ENCODE measurements around the gene UGDH. TPM values are rescaled to one million over a fixed set of nuclear protein-coding genes. Genes with fewer than 3 reads are reported as not detected.

Gene UGDH
- total and polyA plus RNA-seq, 7 donors: 33.4 to 140 (median 51.2) TPM

- no peaks in the 10 kb centered on the region for H3K4me1 ChIP-seq
- intact Hi-C loops (cut with DNase I): loop anchor here (10.0 kb wide), 1 partner anchor 388 kb away; no protein-coding TSS in a partner anchor
- H3K9me3 ChIP-seq: no peaks in the 10 kb centered on the region
- no peaks in the 10 kb centered on the region for H3K27me3 ChIP-seq
- DNase-seq: no peak
- TF ChIP-seq POLR2A (IDR thresholded peaks at IDR 0.05): no peak
- no peak for TF ChIP-seq EP300 (IDR thresholded peaks at IDR 0.05)
- no peak for TF ChIP-seq CTCF (IDR thresholded peaks at IDR 0.05)
- TF ChIP-seq POLR2AphosphoS5 (IDR thresholded peaks at IDR 0.05): no peak
- WGBS, 2 donors: 74 to 84% methylated on average over 5 of the region's 5 CpGs
- no peak overlapping the region for H3K27ac ChIP-seq
- H3K36me3 ChIP-seq: peaks cover 0 to 49% (median 3%) of the 10 kb centered on the region in 4 donors
- no peak overlapping the region for H3K4me3 ChIP-seq
These were observed 50.9 kb downstream of the UGDH start for GRCh38 chr4:39476187-39476895.

- Histone ChIP-seq H3K27ac (no peak overlapping the region), H3K4me3 (no peak overlapping the region), H3K4me1 (peaks cover 0 to 8% (median 0%) of the 10 kb centered on the region in 4 donors), H3K36me3 (peaks cover 0 to 60% (median 3%) of the 10 kb centered on the region in 4 donors), H3K27me3 (no peaks in the 10 kb centered on the region), H3K9me3 (no peaks in the 10 kb centered on the region)
- intact Hi-C loops (cut with DNase I): loop anchor here (10.0 kb wide), 1 partner anchor 392 kb away; no protein-coding TSS in a partner anchor
- TF ChIP-seq POLR2AphosphoS5 (IDR thresholded peaks at IDR 0.05): no peak
- no peak for TF ChIP-seq POLR2A (IDR thresholded peaks at IDR 0.05)
- no peak for TF ChIP-seq CTCF (IDR thresholded peaks at IDR 0.05)
- no peak for TF ChIP-seq EP300 (IDR thresholded peaks at IDR 0.05)
- 92 to 93% methylated on average over 3 of the region's 3 CpGs for WGBS, 2 donors
- DNase-seq: no peak
These were observed 54.8 kb downstream of the UGDH start for GRCh38 chr4:39472396-39472795.

GRCh38 chr4:39470402-39470801 is 56.8 kb downstream of the UGDH start:
- no peaks in the 10 kb centered on the region for H3K27me3 ChIP-seq
- peaks cover 0 to 53% (median 3%) of the 10 kb centered on the region in 4 donors for H3K36me3 ChIP-seq
- H3K4me3 ChIP-seq: no peak overlapping the region
- no peak overlapping the region for H3K27ac ChIP-seq
- 87 to 97% methylated on average over 1 of the region's 1 CpG for WGBS, 2 donors
- intact Hi-C loops (cut with DNase I): loop anchor here (10.0 kb wide), 1 partner anchor 394 kb away; no protein-coding TSS in a partner anchor
- no peak for DNase-seq
- TF ChIP-seq EP300 (IDR thresholded peaks at IDR 0.05) (no peak), POLR2A (IDR thresholded peaks at IDR 0.05) (no peak), POLR2AphosphoS5 (IDR thresholded peaks at IDR 0.05) (no peak), CTCF (IDR thresholded peaks at IDR 0.05) (no peak)
- H3K4me1 ChIP-seq: peaks cover 0 to 8% (median 0%) of the 10 kb centered on the region in 4 donors
- no peaks in the 10 kb centered on the region for H3K9me3 ChIP-seq

- no peak for DNase-seq
- no peaks in the 10 kb centered on the region for H3K27me3 ChIP-seq
- TF ChIP-seq CTCF (IDR thresholded peaks at IDR 0.05) (peak; percentile 63 to 85 (median 74)), POLR2AphosphoS5 (IDR thresholded peaks at IDR 0.05) (peak in 1 of 4 donors; percentile 7), POLR2A (IDR thresholded peaks at IDR 0.05) (no peak), EP300 (IDR thresholded peaks at IDR 0.05) (no peak)
- peak overlapping the region in 3 of 4 donors; percentile 37 to 59 (median 50) for H3K27ac ChIP-seq
- peaks cover 0 to 8% (median 0%) of the 10 kb centered on the region in 4 donors for H3K4me1 ChIP-seq
- WGBS, 2 donors: 64 to 67% methylated on average over 4 of the region's 4 CpGs
- peaks cover 0 to 59% (median 3%) of the 10 kb centered on the region in 4 donors for H3K36me3 ChIP-seq
- intact Hi-C loops (cut with DNase I): loop anchor here (2.0 to 10.0 kb wide), 2 partner anchors 395 to 507 kb away; partner anchors contain the start of gene PDS5A
- H3K4me3 ChIP-seq: no peak overlapping the region
- H3K9me3 ChIP-seq: no peaks in the 10 kb centered on the region
These were observed 57.7 kb downstream of the UGDH start for GRCh38 chr4:39469429-39470077.
